Stimulated activated CD8-positive, alpha-beta memory T cell treated with anti-CD3 and anti-CD28 coated beads, Interleukin-4, amount 100 ng/mL, for 4 hours (primary cell): ENCODE measurements around the gene AHR.
"Not testable (repeated sequence)": the region's sequence is repeated elsewhere in the genome, so short reads cannot be mapped to it uniquely, and the experiment has no call there.

Experiments used
- DNase-seq, 2 donors: peaks; one replicate each; pipeline ENCODE4 v3.0.0-alpha.2; 2020; ENCODE audit warnings: low read depth in 2 of 2, low spot score in 1 of 2

AHR gene

GRCh38 chr7:17336168-17336567 lies 37.7 kb downstream of the AHR start:
- DNase-seq: no peak

- DNase-seq: no peak
These were observed 40.7 kb downstream of the AHR start for GRCh38 chr7:17339139-17339538.

- DNase-seq: no peak
These were observed 41.5 kb downstream of the AHR start for GRCh38 chr7:17339952-17340351.

DNA sequence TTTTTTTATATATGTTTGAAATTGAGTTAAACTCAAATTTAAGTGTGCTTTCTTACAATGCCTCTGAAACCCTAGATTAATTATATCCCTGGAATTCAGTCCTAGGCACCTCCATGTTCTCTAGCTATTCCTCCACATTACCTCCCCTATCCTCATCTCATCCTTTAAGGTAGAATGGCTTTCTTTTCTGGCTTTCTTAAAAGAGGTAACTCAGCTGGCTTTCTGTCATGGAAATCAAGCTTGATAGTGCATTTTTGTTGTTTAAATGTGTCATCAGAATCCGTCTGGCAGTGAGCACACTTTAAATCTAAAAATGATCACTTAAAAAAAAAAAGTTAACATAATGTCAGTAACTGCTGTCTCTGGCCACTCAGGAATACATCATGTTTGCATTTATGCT lies 42.2 kb downstream of the AHR start:
- no peak for DNase-seq

DNA sequence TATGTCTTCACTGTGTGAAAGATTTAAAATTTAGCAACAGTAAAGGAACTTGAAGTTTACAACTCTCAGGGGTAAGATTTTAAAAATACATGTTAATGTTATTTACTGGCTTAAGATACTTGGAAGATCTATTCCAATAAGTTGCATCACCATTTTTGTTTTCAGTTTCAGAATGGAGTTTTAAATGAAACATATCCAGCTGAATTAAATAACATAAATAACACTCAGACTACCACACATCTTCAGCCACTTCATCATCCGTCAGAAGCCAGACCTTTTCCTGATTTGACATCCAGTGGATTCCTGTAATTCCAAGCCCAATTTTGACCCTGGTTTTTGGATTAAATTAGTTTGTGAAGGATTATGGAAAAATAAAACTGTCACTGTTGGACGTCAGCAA lies 44.3 kb downstream of the AHR start:
- DNase-seq: no peak

- DNase-seq: no peak
These were observed 48.9 kb downstream of the AHR start for GRCh38 chr7:17347401-17347800.

DNA sequence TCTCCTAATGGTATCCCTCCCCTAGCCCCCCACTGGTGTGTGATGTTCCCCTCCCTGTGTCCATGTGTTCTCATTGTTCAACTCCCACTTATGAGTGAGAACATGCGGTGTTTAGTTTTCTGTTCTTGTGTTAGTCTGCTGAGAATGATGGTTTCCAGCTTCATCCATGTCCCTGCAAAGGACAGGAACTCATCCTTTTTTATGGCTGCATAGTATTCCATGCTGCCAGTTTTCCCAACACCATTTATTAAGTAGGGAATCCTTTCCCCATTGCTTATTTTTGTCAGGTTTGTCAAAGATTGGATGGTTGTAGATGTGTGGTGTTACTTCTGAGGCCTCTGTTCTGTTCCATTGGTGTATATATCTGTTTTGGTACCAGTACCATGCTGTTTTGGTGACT lies 50.5 kb downstream of the AHR start:
- not testable (repeated sequence) for DNase-seq

DNA sequence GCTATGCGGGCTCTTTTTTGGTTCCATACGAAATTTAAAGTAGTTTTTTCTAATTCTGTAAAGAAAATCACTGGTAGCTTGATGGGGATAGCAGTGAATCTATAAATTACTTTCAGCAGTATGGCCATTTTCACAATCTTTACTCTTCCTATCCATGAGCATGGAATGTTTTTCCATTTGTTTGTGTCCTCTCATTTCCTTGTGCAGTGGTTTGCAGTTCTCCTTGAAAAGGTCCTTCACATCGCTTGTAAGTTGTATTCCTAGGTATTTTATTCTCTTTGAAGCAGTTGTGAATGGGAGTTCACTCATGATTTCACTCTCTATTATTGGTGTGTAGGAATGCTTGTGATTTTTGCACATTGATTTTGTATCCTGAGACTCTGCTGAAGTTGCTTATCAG lies 51.9 kb downstream of the AHR start:
- DNase-seq: not testable (repeated sequence)

DNA sequence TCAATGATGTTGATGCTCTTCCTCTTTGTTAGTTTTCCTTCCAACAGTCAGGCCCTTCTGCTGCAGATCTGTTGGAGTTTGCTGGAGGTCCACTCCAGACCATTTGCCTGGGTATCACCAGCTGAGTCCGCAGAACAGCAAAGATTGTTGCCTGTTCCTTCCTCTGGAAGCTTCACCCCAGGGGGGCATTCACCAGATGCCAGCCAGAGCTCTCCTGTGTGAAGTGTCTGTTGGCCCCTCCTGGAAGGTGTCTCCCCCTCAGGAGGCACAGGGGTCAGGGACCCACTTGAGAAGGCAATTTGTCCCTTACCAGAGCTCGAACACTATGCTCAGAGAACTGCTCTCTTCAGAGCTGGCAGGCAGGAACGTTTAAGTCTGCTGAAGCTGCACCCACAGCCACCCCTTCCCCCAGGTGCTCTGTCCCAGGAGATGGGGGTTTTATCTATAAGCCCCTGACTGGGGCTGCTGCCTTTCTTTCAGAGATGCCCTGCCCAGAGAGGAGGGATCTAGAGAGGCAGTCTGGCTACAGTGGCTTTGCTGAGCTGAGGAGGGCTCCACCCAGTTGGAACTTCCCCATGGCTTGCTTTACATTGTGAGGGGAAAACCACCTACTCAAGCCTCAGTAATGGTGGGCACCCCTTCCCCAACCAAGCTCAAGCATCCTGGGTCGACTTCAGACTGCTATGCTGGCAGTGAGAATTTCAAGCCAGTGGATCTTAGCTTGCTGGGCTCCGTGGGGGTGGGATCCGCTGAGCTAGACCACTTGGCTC lies 55.4 kb downstream of the AHR start:
- not testable (repeated sequence) for DNase-seq

DNA sequence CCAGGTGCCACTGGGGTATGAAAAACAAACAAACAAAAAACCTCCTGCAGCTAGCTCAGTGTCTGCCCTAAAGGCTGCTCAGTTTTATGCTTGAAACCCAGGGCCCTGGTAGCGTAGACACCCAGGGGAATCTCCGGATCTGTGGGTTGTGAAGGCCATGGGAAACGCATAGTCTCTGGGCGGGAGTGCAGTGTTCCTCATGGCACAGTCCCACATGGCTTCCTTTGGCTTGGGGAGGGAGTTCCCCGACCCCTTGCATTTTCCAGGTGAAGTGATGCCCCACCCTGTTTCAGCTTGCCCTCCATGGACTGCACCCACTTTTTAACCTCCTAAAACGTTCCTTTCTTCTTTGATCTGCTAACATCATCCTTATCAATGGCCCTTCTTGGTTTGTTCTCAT lies 56.0 kb downstream of the AHR start:
- no peak for DNase-seq

DNA sequence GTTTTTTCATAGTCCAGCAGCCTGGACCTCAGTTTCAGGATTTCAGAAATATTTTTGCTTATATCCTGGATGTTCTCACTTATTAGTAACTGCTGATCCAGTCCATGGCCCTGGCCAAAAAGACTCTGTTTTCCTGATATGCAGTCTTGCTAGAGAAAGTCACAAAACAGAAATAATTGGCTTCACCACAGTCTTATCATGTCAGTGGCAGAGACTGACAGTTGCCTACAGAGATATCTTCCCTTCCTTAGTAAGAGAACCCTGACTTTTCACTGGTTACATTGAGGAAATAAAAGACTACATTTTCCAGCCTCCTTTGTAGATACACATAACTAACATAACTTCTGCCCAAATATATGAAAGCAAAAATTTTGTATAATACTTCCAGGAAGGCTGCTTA lies 56.6 kb downstream of the AHR start:
- no peak for DNase-seq

DNA sequence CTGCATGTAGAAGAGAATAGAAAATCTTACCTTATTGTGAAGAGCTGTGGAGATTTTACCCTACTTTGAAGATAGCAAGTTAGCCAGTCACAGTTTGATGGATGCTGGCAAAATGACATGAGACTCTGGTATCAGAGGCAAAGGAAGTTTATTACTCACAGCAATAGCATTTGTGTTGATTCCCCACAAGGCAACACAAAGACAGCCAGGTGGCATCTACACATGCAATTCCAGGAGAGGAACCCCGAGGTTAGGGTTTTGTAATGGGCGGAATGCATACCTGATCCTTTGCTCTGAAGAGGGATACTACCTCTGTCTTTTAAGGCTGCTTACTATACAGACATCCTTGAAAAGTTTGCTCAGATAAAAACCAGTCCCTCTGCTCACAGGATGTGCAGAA lies 59.5 kb downstream of the AHR start:
- no peak for DNase-seq

GRCh38 chr7:17359610-17360009 lies 61.2 kb downstream of the AHR start:
- no peak for DNase-seq

DNA sequence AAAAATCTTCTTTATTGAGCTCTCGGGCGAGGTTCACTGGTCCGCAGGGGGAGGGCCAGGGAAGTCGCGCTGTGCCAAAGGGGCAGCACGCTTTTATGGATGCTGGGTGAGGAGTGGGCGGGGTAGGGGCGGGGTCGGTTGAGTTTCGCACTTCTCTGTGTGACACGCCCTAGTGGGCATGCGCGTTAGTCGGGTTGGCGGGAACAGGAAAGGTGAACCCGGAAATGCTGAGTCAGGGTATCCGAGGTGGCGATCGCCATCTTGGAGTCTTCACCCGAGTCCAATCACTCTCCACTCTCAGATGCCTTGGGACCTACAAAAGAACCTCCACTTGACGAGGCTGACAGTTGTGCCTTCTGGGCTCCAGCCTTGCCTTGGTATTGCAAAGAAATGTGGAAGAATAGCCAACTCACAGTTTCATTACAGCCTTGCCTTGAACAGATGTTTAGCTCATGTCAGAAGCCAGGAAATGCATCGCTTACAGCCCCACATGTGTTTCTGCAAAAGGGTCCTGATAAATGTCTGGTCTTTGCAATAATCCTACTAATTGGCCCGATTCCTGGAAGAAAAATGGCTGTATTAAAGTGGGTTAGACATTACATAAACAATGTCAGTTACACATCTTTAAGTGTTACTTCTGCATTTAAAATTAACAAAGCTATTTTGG lies 64.1 kb downstream of the AHR start:
- DNase-seq: no peak

DNA sequence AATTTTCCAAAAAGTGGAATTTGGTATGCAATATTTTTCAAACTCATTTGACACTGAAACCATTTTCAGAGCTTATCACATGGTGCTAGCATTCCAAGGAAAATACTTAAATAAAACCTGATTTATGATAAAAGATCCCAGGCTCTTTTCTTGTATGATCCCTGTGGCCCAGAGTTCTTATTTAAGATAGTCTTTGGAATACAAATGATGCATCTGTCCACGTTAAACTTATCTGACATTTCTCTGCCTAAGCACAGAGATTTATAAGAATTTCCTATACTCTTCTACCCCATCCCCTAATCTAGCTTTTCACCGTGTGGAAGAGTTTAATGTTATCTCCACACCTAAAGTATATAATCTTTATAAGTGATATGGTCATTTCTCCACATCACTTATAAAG lies 66.2 kb downstream of the AHR start:
- no peak for DNase-seq

DNA sequence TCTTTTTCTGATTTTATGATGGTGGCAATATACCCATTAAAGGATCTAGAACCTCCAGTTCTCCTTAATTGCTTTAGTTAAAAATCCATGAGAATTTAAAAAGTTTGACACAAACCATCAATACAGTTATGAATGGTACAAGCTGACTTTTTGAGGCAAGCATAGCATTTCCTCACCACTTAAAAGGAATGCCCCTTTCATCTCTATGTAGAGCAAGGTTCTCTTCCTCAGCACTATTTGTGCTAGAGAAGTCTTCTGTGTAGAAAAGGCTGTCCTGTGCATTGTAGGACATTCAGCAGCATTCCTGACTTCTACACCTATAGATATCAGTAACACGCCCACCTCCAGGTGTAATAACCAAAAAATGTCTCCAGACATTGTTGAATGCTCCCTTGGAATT lies 67.3 kb downstream of the AHR start:
- no peak for DNase-seq

DNA sequence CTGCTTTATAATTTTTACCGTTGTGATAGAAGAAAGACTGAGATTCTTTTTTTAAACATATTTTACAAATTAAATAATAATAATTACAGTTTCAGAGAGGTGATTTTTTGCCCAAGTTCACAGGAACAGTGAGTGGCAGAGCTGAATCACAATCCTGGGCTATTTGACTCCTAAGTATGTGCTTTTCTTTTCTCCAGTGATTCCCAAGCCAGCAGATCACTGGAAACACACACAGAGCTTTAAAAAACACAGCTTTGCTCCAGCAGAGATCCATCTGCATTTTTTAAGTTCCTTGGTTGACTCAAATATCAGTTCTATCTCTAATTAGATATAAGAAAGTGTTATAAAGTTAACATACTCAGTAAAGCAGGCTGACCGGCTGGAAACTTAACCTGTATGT lies 69.0 kb downstream of the AHR start:
- DNase-seq: no peak

DNA sequence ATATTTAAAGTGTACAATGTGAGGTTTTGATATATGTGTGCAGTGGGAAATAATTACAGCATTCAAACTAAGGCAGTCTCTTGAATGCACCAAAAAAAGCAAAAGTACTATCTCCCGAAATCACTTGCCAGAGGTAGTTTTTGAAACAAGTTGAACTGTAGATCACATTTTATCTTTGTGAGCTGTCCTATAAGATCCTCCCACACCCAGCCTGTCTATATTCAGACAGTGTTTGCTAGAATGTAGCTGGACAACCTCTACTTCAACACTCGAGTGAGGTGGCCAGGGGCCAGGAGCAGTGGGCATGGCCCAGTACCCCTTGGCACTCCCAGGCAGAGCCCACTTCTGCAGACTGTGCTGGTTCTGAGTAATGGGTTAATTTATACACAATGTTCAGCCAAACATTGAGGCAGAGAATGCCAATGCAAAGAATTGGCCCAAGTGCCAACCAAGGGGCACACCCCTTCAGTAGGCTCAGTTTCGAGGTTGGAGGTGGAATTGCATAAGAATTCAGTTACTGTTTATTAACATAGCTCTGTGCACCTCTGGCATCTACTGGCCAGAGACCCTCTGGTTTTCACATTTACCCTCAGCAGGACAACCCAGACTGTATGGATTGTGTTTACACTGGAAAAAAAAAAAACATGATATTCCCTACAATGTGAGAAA lies 70.5 kb downstream of the AHR start:
- no peak for DNase-seq

GRCh38 chr7:17369691-17370426 lies 71.4 kb downstream of the AHR start:
- no peak for DNase-seq

GRCh38 chr7:17370901-17371585 lies 72.6 kb downstream of the AHR start:
- DNase-seq: no peak
